B cell (primary cell): Measurements from ENCODE around the gene WDR83. TPM values are rescaled to one million over a fixed set of nuclear protein-coding genes. Genes with fewer than 3 reads are reported as not detected.

Experiments
- ATAC-seq: fragments of 200-7000 bp; cut with Tn5 transposase; one replicate; pipeline ENCODE4 v1.10.0; 2021; ENCODE audit warnings: low read depth, mild to moderate bottlenecking, moderate number of reproducible peaks, moderate library complexity
- CTCF ChIA-PET: fragments of 350-600 bp; sonication (Branson Sonifier 250); formaldehyde crosslinking; loops from one replicate; lab custom pipeline; 2021; ENCODE audit warnings: antibody characterized with exemption, inconsistent platforms; lab: Charles Lee
- POLR2A ChIA-PET: fragments of 350-600 bp; sonication (Branson Sonifier 250); formaldehyde crosslinking; loops from one replicate; lab custom pipeline; 2021; ENCODE audit warnings: antibody characterized with exemption; lab: Charles Lee
- DNase-seq: peaks from one replicate; pipeline ENCODE4 v3.0.0; 2013
- H2AFZ ChIP-seq: 2 replicates; pipeline ENCODE4 v1.6.1; 2012; ENCODE audit warnings: mild to moderate bottlenecking, low read depth, low read length; ENCODE audit not compliant: insufficient read depth, poor library complexity, severe bottlenecking
- H3K27ac ChIP-seq, 2 donors: 1 replicate in 1 of 2; 2 replicates in 1 of 2; pipeline ENCODE4 v1.5.1; 2012 to 2013; ENCODE audit warnings: low read length in 2 of 2, mild to moderate bottlenecking in 2 of 2, moderate library complexity in 1 of 2
- H3K27me3 ChIP-seq, 4 experiments: fragments of 200-600 bp in 1 of 4; sonication (generic) in 1 of 4; replicated peaks in 1 of 4; 1 replicate in 2 of 4; 2 replicates in 2 of 4; pipeline versions ENCODE4 v1.6.1 to v1.7.0; 2013 to 2016; ENCODE audit warnings: low read length in 3 of 4, mild to moderate bottlenecking in 2 of 4, mixed read lengths in 1 of 4, moderate library complexity in 1 of 4; ENCODE audit not compliant: insufficient read depth in 4 of 4, control insufficient read depth in 3 of 4; ENCODE audit errors: control extremely low read depth in 1 of 4
- H3K36me3 ChIP-seq, 2 experiments: replicated peaks in 1 of 2; 1 replicate in 1 of 2; 2 replicates in 1 of 2; pipeline versions ENCODE4 v1.6.1 to v1.7.1; 2013; ENCODE audit warnings: low read length in 1 of 2; ENCODE audit not compliant: insufficient read depth in 2 of 2, control insufficient read depth in 1 of 2; ENCODE audit errors: control extremely low read depth in 1 of 2, extremely low read depth in 1 of 2
- H3K4me1 ChIP-seq, 2 donors: fragments of 200-600 bp in 1 of 2; sonication (generic) in 1 of 2; 1 replicate in 1 of 2; 2 replicates in 1 of 2; pipeline versions ENCODE4 v1.5.1 to v1.6.1; 2013 to 2017; ENCODE audit warnings: low read length in 2 of 2; ENCODE audit not compliant: control insufficient read depth in 2 of 2, insufficient read depth in 2 of 2
- H3K4me2 ChIP-seq: replicated peaks from 2 replicates; pipeline ENCODE3; 2012; ENCODE audit warnings: mild to moderate bottlenecking, low read depth, low read length; ENCODE audit not compliant: poor library complexity, severe bottlenecking
- H3K4me3 ChIP-seq, 5 experiments: fragments of 200-600 bp in 1 of 5; sonication (generic) in 1 of 5; 1 replicate in 3 of 5; 2 replicates in 2 of 5; pipeline versions ENCODE4 v1.5.1 to v1.7.0; 2011 to 2016; ENCODE audit warnings: low read length in 4 of 5, mild to moderate bottlenecking in 4 of 5, low read depth in 2 of 5, control low read depth in 1 of 5, moderate library complexity in 1 of 5; ENCODE audit not compliant: insufficient read depth in 1 of 5; ENCODE audit errors: control extremely low read depth in 1 of 5, extremely low read depth in 1 of 5
- H3K79me2 ChIP-seq: fragments of 200-600 bp; sonication (generic); one replicate; pipeline ENCODE4 v1.6.0; 2016; ENCODE audit warnings: low read length; ENCODE audit not compliant: control insufficient read depth, insufficient read depth
- H3K9ac ChIP-seq: fragments of 200-600 bp; sonication (generic); 2 replicates; pipeline ENCODE4 v1.6.1; 2017; ENCODE audit warnings: mild to moderate bottlenecking, low read length, moderate library complexity
- H3K9me3 ChIP-seq, 3 donors: one replicate each; pipeline versions ENCODE4 v1.6.1 to v1.7.1; 2013; ENCODE audit warnings: low read length in 2 of 3; ENCODE audit not compliant: control insufficient read depth in 2 of 3, insufficient read depth in 1 of 3; ENCODE audit errors: control extremely low read depth in 1 of 3
- H4K20me1 ChIP-seq: 2 replicates; pipeline ENCODE4 v1.6.0; 2012; ENCODE audit warnings: mild to moderate bottlenecking, low read length; ENCODE audit not compliant: insufficient read depth, control insufficient read depth, poor library complexity, severe bottlenecking
- H3K27ac Mint-ChIP-seq: one replicate; pipeline ENCODE4 v1.8.0; 2021; ENCODE audit warnings: mixed read lengths
- H3K27me3 Mint-ChIP-seq: one replicate; pipeline ENCODE4 v1.8.0; 2021; ENCODE audit warnings: mixed read lengths
- H3K4me1 Mint-ChIP-seq: one replicate; pipeline ENCODE4 v1.8.0; 2021; ENCODE audit warnings: mixed read lengths
- H3K4me3 Mint-ChIP-seq: one replicate; pipeline ENCODE4 v1.8.0; 2021; ENCODE audit warnings: mixed read lengths
- H3K9me3 Mint-ChIP-seq: one replicate; pipeline ENCODE4 v1.8.0; 2022; ENCODE audit warnings: mixed read lengths; ENCODE audit not compliant: insufficient read depth
- CTCF ChIP-seq: fragments of 200-600 bp; IDR thresholded peaks from one replicate; pipeline ENCODE4 v1.8.0; 2022; ENCODE audit warnings: antibody characterized with exemption, mild to moderate bottlenecking
- EZH2 ChIP-seq: IDR thresholded peaks from 2 replicates; pipeline ENCODE4 v1.6.1; 2012; ENCODE audit warnings: borderline replicate concordance, low read depth, mild to moderate bottlenecking, moderate library complexity, low read length; ENCODE audit not compliant: insufficient read depth, poor library complexity, severe bottlenecking
- WGBS: methylation state at CpG from one replicate; pipeline ENCODE4 v1.1.5; 2013; ENCODE audit warnings: missing lambda C conversion rate; ENCODE audit not compliant: insufficient coverage; 5-methylcytosine and 5-hydroxymethylcytosine counted together
- intact Hi-C: fragments of 100-400 bp; cut with micrococcal nuclease; formaldehyde crosslinking; loops from one replicate; pipeline ENCODE4 v1.10.0; 2022
- polyA plus RNA-seq: library from polyadenylated mRNA; depleted of rRNA; stranded (reverse); fragments of >200 nt; gene quantifications from 2 replicates; pipeline ENCODE4 v1.2.3, GENCODE V29; 2012
- total RNA-seq, 2 donors: library from RNA; stranded (reverse); fragments of 120-200 nt in 1 of 2; gene quantifications; 1 replicate in 1 of 2; 2 replicates in 1 of 2; pipeline versions ENCODE4 v1.2.3 to v1.2.4, GENCODE V29; 2013 to 2022

Gene WDR83
- total and polyA plus RNA-seq, 2 donors (not counting 1 experiment from before 2014, with no cell fraction given) = 16.3 to 24.6 TPM

- Histone ChIP-seq H4K20me1 (peaks cover 32% of the 10 kb centered on the region), H2AFZ (peak overlapping the region; percentile 97), H3K4me2 (peak overlapping the region; percentile 86), H3K9ac (peak overlapping the region; percentile 97), H3K9me3 (no peaks in the 10 kb centered on the region), H3K27me3 (no peaks in the 10 kb centered on the region), H3K4me1 (peaks cover 28 to 49% of the 10 kb centered on the region in 2 donors), H3K4me3 (peak overlapping the region; percentile 75 to 99 (median 95)), H3K27ac (peak overlapping the region; percentile 90 to 99), H3K79me2 (peaks cover 70% of the 10 kb centered on the region), H3K36me3 (peaks cover 1 to 27% of the 10 kb centered on the region in 2 experiments)
- ChIA-PET POLR2A (interaction anchor here (0.5 to 1.6 kb wide), 3 partner anchors 56 to 336 kb away, joined by 3 to 9 read pairs (median 3); partner anchors contain the start of gene ZNF563), CTCF (interaction anchor here (1.0 to 5.7 kb wide), 8 partner anchors 8 to 174 kb away, joined by 3 to 82 read pairs (median 3); partner anchors contain the start of gene JUNB)
- Mint-ChIP-seq H3K4me1 (peaks cover 59% of the 10 kb centered on the region), H3K27ac (peak overlapping the region; percentile 100), H3K9me3 (no peaks in the 10 kb centered on the region), H3K4me3 (peak overlapping the region; percentile 98), H3K27me3 (no peaks in the 10 kb centered on the region)
- TF ChIP-seq EZH2 (no peak), CTCF (no peak)
- 1% methylated on average over 62 of the region's 64 CpGs for WGBS
- DNase-seq (peak; percentile 91), ATAC-seq (peak; percentile 16)
- intact Hi-C loops = loop anchor here (1.0 to 5.0 kb wide), 4 partner anchors 12 to 227 kb away; partner anchors contain the start of genes DHPS, TNPO2, ZNF443 and ZNF564
Observed at GRCh38 chr19:12669270-12670158, 2.9 kb downstream of the WDR83 start.
